G401 (cell line): ENCODE measurements around the gene TRUB1. TPM values are rescaled to one million over a fixed set of nuclear protein-coding genes. Genes with fewer than 3 reads are reported as not detected.

Source experiments
- DNase-seq: peaks from one replicate; pipeline ENCODE4 v3.0.0-alpha.2; 2015; ENCODE audit warnings: low spot score
- in situ Hi-C: cut with HindIII; loops from 2 replicates; pipeline ENCODE4 v1.10.0; 2016; ENCODE audit warnings: low sequenced_read_pairs, mixed read lengths
- total RNA-seq: library from RNA; depleted of rRNA; stranded (reverse); fragments of >200 nt; shearing (Covaris generic); gene quantifications from 2 replicates; pipeline ENCODE4 v1.2.3, GENCODE V29; 2014

Gene TRUB1
- total RNA-seq, 1 experiment from 2014 or later: 63.8 TPM

- DNase-seq: no peak
- in situ Hi-C loops: no loop called here
Observed at GRCh38 chr10:114963908-114964307, 25.9 kb downstream of the TRUB1 start.

- in situ Hi-C loops: no loop called here
- DNase-seq: no peak
Observed at GRCh38 chr10:114967071-114967470, 29.1 kb downstream of the TRUB1 start.

- in situ Hi-C loops: no loop called here
- DNase-seq: no peak
Observed at GRCh38 chr10:114970515-114970914, 32.5 kb downstream of the TRUB1 start.

GRCh38 chr10:114973306-114973705, 35.3 kb downstream of the TRUB1 start:
- DNase-seq: no peak
- in situ Hi-C loops: no loop called here

- in situ Hi-C loops: no loop called here
- DNase-seq: no peak
Observed at GRCh38 chr10:114973997-114974396, 36.0 kb downstream of the TRUB1 start.

- no peak for DNase-seq
- in situ Hi-C loops: no loop called here
Observed at GRCh38 chr10:114974625-114975024, 36.6 kb downstream of the TRUB1 start.

GRCh38 chr10:114975091-114975490, 37.1 kb downstream of the TRUB1 start:
- in situ Hi-C loops: no loop called here
- no peak for DNase-seq

GRCh38 chr10:114982989-114983388, 45.0 kb downstream of the TRUB1 start:
- in situ Hi-C loops: no loop called here
- DNase-seq: no peak

GRCh38 chr10:114987995-114988394, 50.0 kb downstream of the TRUB1 start:
- DNase-seq: no peak
- in situ Hi-C loops: no loop called here

- in situ Hi-C loops: no loop called here
- no peak for DNase-seq
Observed at GRCh38 chr10:114990586-114990985, 52.6 kb downstream of the TRUB1 start.

GRCh38 chr10:114990991-114991390, 53.0 kb downstream of the TRUB1 start:
- DNase-seq: no peak
- in situ Hi-C loops: no loop called here

- in situ Hi-C loops: no loop called here
- no peak for DNase-seq
Observed at GRCh38 chr10:114992189-114992775, 54.3 kb downstream of the TRUB1 start.

- in situ Hi-C loops: no loop called here
Observed at GRCh38 chr10:114995468-114996247, 57.7 kb downstream of the TRUB1 start.

GRCh38 chr10:114996542-114996941, 58.5 kb downstream of the TRUB1 start:
- no peak for DNase-seq

More at GRCh38 chr10:114995468-114996247, 57.7 kb downstream of the TRUB1 start:
- no peak for DNase-seq

GRCh38 chr10:114998993-114999392, 61.0 kb downstream of the TRUB1 start:
- in situ Hi-C loops: no loop called here
- no peak for DNase-seq

More at GRCh38 chr10:114996542-114996941, 58.5 kb downstream of the TRUB1 start:
- in situ Hi-C loops: no loop called here

GRCh38 chr10:115001506-115002381, 63.7 kb downstream of the TRUB1 start:
- DNase-seq: no peak
- in situ Hi-C loops: no loop called here

- in situ Hi-C loops: no loop called here
- DNase-seq: no peak
Observed at GRCh38 chr10:115003396-115003795, 65.4 kb downstream of the TRUB1 start.

- no peak for DNase-seq
- in situ Hi-C loops: no loop called here
Observed at GRCh38 chr10:115004236-115004862, 66.4 kb downstream of the TRUB1 start.

- in situ Hi-C loops: no loop called here
- DNase-seq: no peak
Observed at GRCh38 chr10:115005771-115006170, 67.8 kb downstream of the TRUB1 start.
